Measurements from ENCODE around the gene EGFLAM. TPM values are rescaled to one million over a fixed set of nuclear protein-coding genes. Genes with fewer than 3 reads are reported as not detected.
A peak's percentile ranks its signal among the peaks of the same experiment; 100 is the strongest.

The EGFLAM gene
- total RNA-seq, 1 experiment from 2014 or later, result 1.7 TPM

GRCh38 chr5:38417658-38418017 is 159.3 kb downstream of the EGFLAM start:
- Histone ChIP-seq H3K4me3 (ENCODE audit: insufficient read depth, low read depth, low read length) (no peak overlapping the region), H3K27me3 (ENCODE audit: control insufficient read depth, insufficient read depth, low read length) (no peaks in the 10 kb centered on the region)
- no peak for DNase-seq

DNA sequence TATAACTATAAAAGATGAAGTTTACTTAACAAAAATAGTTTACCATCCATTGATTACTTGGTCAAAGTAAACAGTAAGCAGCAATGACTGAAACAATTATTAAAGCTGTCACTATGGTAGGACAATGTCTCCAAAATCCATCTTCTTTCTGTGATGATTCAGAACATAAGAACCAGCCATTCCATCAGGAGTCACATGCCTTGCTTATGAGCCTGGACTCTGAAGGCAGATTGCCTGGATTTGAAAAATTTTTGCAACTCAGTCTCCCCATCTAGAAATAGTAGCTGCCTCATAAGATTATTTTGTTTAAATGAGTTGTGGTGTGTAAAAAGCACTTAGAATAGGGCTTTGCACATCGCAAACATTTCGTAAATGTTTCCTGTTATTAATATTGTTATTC is 161.9 kb downstream of the EGFLAM start:
- no peak overlapping the region for H3K4me3 ChIP-seq (ENCODE audit: insufficient read depth, low read depth, low read length)
- H3K27me3 ChIP-seq (ENCODE audit: control insufficient read depth, insufficient read depth, low read length), result no peaks in the 10 kb centered on the region
- no peak for DNase-seq
- no peaks in the 10 kb centered on the region for H3K36me3 ChIP-seq (replicated peaks; ENCODE audit: control insufficient read depth, insufficient read depth, low read length)

More at GRCh38 chr5:38417658-38418017, 159.3 kb downstream of the EGFLAM start:
- H3K36me3 ChIP-seq (replicated peaks; ENCODE audit: control insufficient read depth, insufficient read depth, low read length), result no peaks in the 10 kb centered on the region

DNA sequence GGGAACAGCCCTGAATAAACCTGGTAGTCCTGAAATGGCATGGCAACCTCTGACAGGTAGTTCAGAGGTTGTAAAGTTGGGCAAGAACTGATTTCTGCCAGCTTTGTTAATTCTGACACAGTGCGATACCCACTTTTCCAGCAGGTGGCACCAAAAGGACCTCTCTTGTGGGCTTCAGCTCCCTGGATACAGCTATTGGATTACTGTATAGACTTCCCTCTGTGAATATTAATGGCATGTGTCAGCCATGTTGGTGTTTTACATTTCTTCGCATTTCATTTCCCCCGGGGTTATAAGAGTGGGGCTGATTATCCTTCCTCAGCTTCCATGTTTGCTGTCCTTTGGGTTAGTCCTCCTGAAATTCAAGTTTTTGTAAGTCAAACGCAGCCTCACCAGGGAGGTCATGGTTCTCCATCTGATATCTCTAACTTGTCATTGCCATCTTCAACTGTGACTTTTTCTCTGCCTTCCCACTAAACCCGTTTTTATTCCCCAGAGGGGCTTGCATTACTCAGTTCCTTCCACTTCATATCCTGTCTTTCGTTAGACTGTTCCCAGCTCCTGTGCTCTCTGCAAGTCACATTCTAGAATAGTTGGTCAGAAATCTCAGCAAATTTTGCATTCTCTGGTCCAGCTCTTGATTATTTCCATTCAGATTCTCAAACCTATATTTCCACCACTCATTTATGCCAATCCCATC is 162.5 kb downstream of the EGFLAM start:
- DNase-seq, result peak; percentile 39
- Histone ChIP-seq H3K4me3 (ENCODE audit: insufficient read depth, low read depth, low read length) (no peak overlapping the region), H3K36me3 (replicated peaks; ENCODE audit: control insufficient read depth, insufficient read depth, low read length) (no peaks in the 10 kb centered on the region), H3K27me3 (ENCODE audit: control insufficient read depth, insufficient read depth, low read length) (no peaks in the 10 kb centered on the region)

GRCh38 chr5:38422622-38423021 is 164.3 kb downstream of the EGFLAM start:
- Histone ChIP-seq H3K27me3 (ENCODE audit: control insufficient read depth, insufficient read depth, low read length) (no peaks in the 10 kb centered on the region), H3K4me3 (ENCODE audit: insufficient read depth, low read depth, low read length) (no peak overlapping the region)

GRCh38 chr5:38423276-38424147 is 165.2 kb downstream of the EGFLAM start:
- Histone ChIP-seq H3K27me3 (ENCODE audit: control insufficient read depth, insufficient read depth, low read length) (no peaks in the 10 kb centered on the region), H3K4me3 (ENCODE audit: insufficient read depth, low read depth, low read length) (no peak overlapping the region), H3K36me3 (replicated peaks; ENCODE audit: control insufficient read depth, insufficient read depth, low read length) (no peaks in the 10 kb centered on the region)
- no peak for DNase-seq

More at GRCh38 chr5:38422622-38423021, 164.3 kb downstream of the EGFLAM start:
- no peaks in the 10 kb centered on the region for H3K36me3 ChIP-seq (replicated peaks; ENCODE audit: control insufficient read depth, insufficient read depth, low read length)
- no peak for DNase-seq

DNA sequence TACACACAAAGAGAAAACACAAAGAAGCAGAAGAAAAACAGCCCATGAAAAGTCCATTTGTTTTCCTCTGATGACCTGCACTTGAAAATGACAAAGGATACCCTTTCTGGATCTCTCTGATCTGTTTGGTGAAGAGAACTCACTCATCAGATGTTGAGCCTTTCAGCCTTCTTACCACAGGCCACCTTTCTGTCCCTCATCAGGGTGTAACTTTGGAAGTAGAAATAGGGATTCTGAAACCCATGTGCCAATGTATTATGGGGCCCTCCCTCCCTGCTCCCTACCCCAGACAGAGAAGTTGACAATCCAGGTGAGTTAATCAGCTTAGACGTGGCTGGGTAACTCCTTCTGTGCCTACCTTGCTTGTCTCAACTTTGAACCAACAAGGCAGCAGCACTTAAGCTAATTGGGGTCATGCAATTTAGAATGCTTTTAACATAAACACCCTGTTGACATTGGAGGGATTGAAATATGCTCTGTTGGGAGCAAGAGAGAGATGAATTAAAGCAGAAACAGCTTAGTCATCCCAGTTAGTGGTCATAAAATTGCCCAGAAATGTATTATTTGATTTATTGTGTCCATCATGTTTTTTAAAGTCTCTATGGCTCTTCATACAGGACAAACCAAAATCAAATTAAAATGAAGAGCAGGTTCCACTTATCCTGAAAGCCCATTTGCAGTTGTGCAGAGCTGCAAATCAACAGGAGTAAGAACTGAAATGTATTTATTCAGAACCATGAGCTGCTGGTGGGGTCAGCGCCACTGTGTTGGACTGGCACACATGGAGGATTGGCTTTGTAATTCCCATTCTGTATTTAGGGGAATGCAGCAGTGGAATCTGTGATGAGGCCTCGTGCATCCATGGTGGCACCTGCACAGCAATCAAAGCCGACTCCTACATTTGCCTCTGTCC is 166.0 kb downstream of the EGFLAM start:
- no peak overlapping the region for H3K4me3 ChIP-seq (ENCODE audit: insufficient read depth, low read depth, low read length)
- DNase-seq, result no peak
- H3K36me3 ChIP-seq (replicated peaks; ENCODE audit: control insufficient read depth, insufficient read depth, low read length), result no peaks in the 10 kb centered on the region
- no peaks in the 10 kb centered on the region for H3K27me3 ChIP-seq (ENCODE audit: control insufficient read depth, insufficient read depth, low read length)

DNA sequence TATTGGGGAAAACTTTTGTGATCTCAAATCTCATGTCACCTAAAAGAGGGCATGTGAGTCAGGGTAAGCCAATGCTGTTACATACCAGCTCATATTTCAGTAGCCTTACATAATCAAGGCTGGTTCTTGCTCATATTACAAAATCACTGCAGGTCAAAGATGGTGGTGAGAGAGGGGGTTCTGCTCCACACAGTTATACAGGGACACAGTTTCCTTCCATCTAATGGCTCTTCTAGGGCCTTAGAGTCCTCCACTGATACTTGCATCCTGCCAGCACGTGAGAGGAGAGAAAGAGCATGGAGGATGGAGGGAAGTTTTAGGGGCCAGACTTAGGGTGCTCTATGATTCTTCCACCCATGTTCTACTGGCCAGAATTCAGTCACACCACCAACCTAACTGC is 168.1 kb downstream of the EGFLAM start:
- Histone ChIP-seq H3K36me3 (replicated peaks; ENCODE audit: control insufficient read depth, insufficient read depth, low read length) (no peaks in the 10 kb centered on the region), H3K27me3 (ENCODE audit: control insufficient read depth, insufficient read depth, low read length) (no peaks in the 10 kb centered on the region), H3K4me3 (ENCODE audit: insufficient read depth, low read depth, low read length) (no peak overlapping the region)
- no peak for DNase-seq

DNA sequence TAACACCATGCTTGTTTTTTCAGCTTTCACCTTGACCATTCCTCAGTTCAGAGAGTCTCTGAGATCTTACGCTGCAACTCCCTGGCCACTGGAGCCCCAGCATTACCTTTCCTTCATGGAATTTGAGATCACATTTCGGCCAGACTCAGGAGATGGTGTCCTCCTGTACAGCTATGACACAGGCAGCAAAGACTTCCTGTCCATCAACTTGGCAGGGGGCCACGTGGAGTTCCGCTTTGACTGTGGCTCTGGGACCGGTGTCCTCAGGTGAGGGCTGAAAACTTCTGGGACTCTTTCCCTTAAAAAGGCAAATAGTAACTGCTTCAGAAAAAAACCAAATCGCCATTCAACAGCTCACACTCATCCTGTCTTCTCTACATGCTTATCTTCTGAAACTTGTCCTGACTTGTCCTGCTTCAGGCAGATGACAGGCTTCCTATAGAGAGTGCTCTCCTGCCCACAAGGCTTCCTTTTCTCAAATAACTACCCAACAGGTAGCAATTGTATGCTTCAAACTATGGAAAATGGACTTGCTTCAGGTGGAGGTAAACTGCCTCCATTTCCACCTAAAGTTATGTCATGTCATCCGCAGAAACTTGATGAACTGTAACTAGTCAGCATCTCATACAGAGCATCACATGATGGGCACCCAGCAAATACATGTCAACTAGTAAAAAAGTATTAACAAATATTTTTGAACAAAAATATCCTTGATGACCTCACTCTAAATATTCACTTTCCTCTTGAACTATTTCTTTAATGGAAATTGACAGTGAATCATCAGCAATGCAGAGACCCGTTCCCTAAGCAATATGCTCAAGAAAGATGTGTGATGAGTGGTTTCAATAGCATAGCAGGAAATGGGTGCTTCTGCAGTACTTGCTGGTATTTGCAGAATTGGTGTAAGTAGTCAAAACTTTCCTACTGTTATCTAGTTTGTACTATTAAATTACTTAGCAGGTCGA is 168.9 kb downstream of the EGFLAM start:
- no peak overlapping the region for H3K4me3 ChIP-seq (ENCODE audit: insufficient read depth, low read depth, low read length)
- no peaks in the 10 kb centered on the region for H3K27me3 ChIP-seq (ENCODE audit: control insufficient read depth, insufficient read depth, low read length)
- no peaks in the 10 kb centered on the region for H3K36me3 ChIP-seq (replicated peaks; ENCODE audit: control insufficient read depth, insufficient read depth, low read length)
- DNase-seq, result no peak

DNA sequence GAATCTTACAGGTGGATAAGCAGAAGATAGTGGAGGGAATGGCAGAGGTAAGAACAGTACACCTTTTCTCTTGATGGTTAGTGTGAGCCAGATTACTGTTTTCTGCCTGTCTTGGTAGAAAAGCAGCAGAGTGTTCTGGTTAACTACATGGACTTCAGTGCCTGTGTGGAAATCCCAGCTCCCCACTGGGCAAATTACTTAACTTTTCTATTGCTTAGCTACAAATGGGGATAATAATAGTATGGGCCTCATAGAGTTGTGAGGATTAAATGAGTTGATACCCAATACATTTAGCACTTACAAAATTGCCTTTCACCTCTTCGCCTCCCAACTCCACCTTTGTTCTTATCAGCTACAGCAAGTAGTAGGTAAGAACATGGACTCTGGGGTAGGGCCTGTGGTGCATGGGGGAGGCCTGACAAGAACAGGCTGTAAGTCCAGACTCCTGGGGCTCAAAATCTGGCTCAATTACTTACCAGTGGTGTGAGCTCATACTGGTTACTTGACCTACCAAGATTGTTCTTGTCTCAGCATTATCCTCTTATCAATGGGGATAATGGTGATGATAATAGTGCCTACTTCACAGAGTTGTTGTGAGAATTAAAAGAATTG is 173.0 kb downstream of the EGFLAM start:
- H3K27me3 ChIP-seq (ENCODE audit: control insufficient read depth, insufficient read depth, low read length), result no peaks in the 10 kb centered on the region; the same call in 1 of the 2 replicates
- H3K36me3 ChIP-seq (replicated peaks; ENCODE audit: control insufficient read depth, insufficient read depth, low read length), result no peaks in the 10 kb centered on the region
- DNase-seq, result no peak
- H3K4me3 ChIP-seq (ENCODE audit: insufficient read depth, low read depth, low read length), result no peak overlapping the region

GRCh38 chr5:38433160-38433861 is 175.0 kb downstream of the EGFLAM start:
- DNase-seq, result no peak
- no peaks in the 10 kb centered on the region; the same call in 1 of the 2 replicates for H3K27me3 ChIP-seq (ENCODE audit: control insufficient read depth, insufficient read depth, low read length)
- no peak overlapping the region for H3K4me3 ChIP-seq (ENCODE audit: insufficient read depth, low read depth, low read length)
- H3K36me3 ChIP-seq (replicated peaks; ENCODE audit: control insufficient read depth, insufficient read depth, low read length), result no peaks in the 10 kb centered on the region

GRCh38 chr5:38434966-38435705 is 176.8 kb downstream of the EGFLAM start:
- H3K4me3 ChIP-seq (ENCODE audit: insufficient read depth, low read depth, low read length), result no peak overlapping the region

DNA sequence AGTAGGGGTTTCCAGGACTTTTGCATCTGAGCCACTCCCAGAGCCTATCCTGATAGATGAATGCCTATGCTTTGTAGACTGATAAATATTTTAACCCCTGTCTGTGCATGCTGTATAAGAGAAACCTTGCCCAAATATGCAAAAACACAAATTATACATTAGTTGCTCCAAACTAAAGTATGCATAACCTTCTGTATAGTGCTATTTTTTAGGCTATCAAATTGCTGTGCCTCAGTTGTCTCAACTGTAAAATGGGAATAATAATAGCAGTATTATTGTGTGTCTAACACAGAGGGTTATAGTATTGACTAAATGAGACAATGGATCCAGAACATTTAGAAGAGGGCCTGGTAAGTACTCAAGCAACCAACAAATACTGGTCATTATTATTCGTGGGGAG is 180.4 kb downstream of the EGFLAM start:
- H3K27me3 ChIP-seq (ENCODE audit: control insufficient read depth, insufficient read depth, low read length), result no peaks in the 10 kb centered on the region

More at GRCh38 chr5:38434966-38435705, 176.8 kb downstream of the EGFLAM start:
- Histone ChIP-seq H3K36me3 (replicated peaks; ENCODE audit: control insufficient read depth, insufficient read depth, low read length) (no peaks in the 10 kb centered on the region), H3K27me3 (ENCODE audit: control insufficient read depth, insufficient read depth, low read length) (no peaks in the 10 kb centered on the region; the same call in 1 of the 2 replicates)
- DNase-seq, result no peak

More for the DNA sequence above, 180.4 kb downstream of the EGFLAM start:
- Histone ChIP-seq H3K4me3 (ENCODE audit: insufficient read depth, low read depth, low read length) (no peak overlapping the region), H3K36me3 (replicated peaks; ENCODE audit: control insufficient read depth, insufficient read depth, low read length) (no peaks in the 10 kb centered on the region)
- no peak for DNase-seq
